GM13977 (cell line): ENCODE results near the gene NRP1.

Experiments used
- DNase-seq: peaks from one replicate; pipeline ENCODE4 v3.0.0; 2012; ENCODE audit warnings: low spot score
- CTCF ChIP-seq: IDR thresholded peaks from 2 replicates; pipeline ENCODE4 v1.5.1; 2012; ENCODE audit warnings: mild to moderate bottlenecking, control low read depth; ENCODE audit not compliant: insufficient read depth; ENCODE audit errors: extremely low read depth, missing control alignments
- in situ Hi-C: fragments of 300-500 bp; cut with MboI; formaldehyde crosslinking; loops from one replicate; pipeline ENCODE4 v1.12.0; 2022; ENCODE audit warnings: low sequenced_read_pairs, low pct_unique_long_range_greater_than_20kb, mixed read lengths, inconsistent platforms; ENCODE audit not compliant: unreplicated experiment

Gene NRP1

GRCh38 chr10:33365301-33365700 lies 30.8 kb upstream of the NRP1 start:
- in situ Hi-C loops: no loop called here
- DNase-seq: no peak
- TF ChIP-seq CTCF: no peak

DNA sequence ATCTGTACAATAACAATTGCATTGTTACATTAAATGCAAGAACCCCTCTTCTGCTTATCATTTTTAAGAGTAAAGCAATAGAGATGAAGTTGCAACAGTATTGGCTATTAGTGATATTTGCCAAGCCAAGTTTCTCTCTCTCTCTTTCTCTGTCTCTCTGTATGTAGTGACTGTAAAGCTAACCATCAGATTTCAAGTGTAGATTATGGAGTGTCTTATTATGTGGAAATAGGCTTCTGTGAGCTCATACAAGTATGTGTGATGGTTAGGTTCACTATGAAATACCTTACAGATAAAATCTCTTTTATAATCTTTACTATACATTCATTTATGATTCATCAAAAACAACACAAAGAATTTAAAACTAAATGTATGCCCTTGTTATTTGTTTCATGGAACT lies 28.6 kb upstream of the NRP1 start:
- in situ Hi-C loops: no loop called here
- TF ChIP-seq CTCF: no peak
- no peak for DNase-seq

DNA sequence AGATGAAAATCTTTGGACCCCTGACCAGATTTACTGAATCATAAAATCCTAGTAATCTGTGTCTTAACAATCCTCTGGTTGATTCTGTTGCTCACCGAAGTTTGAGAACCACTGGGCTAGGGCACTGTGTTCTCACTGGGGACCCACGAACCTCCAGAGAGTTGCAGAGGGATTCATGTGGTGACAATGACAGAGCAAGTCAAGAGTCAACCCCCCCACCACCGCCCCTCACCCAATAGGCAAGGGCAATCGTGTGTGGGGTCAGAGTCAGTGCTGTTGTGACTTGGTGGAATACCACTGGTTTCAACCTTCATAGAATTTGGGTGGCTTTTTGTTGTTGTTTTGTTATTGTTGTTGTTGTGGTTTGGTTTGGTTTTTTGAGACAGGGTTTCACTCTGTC lies 23.5 kb upstream of the NRP1 start:
- no peak for TF ChIP-seq CTCF
- in situ Hi-C loops: no loop called here
- no peak for DNase-seq

DNA sequence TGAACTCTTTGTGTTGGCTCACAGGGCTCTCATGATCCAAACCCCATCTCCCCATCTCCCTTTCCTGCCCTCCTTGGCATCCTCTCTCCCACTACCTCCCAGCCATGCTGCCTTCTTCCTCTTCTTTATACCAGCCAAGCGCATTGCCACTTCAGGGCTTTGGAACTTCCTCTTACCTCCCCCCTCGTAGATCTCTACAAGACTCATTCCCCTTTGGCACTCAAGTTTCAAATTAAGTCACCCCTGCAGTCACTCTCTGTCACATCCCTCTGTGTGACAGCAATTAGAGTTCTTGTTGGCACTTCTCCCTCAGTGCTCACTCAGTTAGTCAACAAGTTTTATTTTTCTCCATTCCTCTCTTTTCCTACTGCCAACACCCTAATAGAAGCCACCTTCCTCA lies 20.8 kb upstream of the NRP1 start:
- no peak for DNase-seq
- TF ChIP-seq CTCF: no peak
- in situ Hi-C loops: no loop called here

GRCh38 chr10:33353853-33354252 lies 19.4 kb upstream of the NRP1 start:
- in situ Hi-C loops: no loop called here
- DNase-seq: no peak
- no peak for TF ChIP-seq CTCF

DNA sequence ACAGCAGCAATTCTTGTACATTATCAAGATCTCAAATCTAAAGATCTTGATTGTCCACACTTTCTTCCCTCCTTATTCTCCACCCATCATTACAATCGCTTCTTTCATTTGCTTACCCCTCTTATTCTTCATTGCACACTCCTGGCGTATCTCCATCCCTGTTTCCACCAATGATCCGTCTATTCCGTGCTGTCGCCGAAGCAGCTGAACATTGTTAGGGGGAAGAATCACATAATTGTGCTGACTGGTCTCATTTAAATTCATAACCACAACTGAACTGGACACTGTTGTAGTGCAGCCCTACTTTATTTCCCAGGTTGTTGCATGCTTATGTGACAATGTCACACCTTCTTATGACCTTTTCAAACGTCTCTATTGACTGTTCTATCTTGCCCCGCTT lies 18.9 kb upstream of the NRP1 start:
- no peak for TF ChIP-seq CTCF
- DNase-seq: no peak
- in situ Hi-C loops: no loop called here

DNA sequence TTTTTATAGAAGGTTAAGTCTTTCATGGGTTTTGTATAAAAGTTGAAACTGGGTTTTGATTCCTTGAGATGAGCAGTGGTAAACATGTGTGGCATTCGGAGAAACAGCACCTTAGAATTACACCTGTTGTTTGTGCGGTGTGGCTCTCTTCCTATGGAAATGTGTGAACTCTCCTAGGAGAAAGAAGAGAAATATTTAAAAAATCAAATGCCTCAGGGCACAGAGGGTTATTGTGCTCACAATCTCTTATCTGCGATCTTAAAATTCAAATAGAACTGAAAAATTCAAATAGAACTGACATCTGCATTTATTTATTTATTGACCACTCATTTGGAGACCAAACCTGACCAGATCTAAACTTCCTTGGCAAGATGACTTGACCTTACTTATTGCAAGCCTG lies 18.1 kb upstream of the NRP1 start:
- in situ Hi-C loops: no loop called here
- no peak for DNase-seq
- TF ChIP-seq CTCF: no peak
